Epithelial cell of prostate (primary cell): ENCODE data around the gene TXNDC2.

Experiments used
- DNase-seq: peaks from one replicate; pipeline ENCODE4 v3.0.0-alpha.2; 2011; ENCODE audit warnings: low read depth, low spot score
- H3K27ac ChIP-seq: fragments of 450-650 bp; 2 replicates; pipeline ENCODE4 v1.5.1; 2017; ENCODE audit warnings: mild to moderate bottlenecking

Gene TXNDC2

DNA sequence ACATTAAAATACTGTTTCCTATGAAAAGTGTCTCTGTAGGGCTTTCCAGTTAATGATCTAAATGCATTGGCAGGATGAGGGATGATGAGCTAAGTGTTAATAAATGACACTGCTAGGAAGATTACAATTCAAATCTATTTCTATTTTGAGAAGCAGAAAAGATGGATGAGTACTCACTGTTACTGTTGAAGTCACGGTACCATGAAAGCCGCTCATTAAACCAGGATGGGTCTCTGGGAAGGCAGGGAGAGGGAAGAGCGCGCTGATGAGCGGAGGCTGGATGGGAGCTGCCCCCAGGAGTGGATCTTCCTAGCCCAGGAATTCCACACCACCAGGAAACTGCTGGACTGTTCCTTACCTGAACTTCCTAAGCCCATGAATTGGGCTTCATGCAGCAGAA, 27.1 kb upstream of the TXNDC2 start:
- no peak overlapping the region for H3K27ac ChIP-seq
- DNase-seq: no peak

DNA sequence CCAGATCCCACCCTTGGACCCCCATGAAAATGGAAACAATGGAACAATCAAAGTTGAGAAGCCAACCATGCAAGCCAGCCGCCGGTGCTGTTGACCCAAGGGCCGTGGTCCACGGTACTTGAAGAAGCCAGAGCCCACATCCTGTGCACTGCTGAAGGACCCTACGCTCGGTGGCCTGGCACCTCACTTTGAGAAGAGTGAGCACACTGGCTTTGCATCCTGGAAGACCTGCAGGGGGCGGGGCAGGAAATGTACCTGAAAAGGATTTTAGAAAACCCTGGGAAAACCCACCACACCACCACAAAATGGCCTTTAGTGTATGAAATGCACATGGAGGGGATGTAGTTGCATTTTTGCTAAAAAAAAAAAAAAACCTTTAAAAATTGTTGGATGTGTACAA, 26.5 kb upstream of the TXNDC2 start:
- no peak overlapping the region for H3K27ac ChIP-seq
- no peak for DNase-seq

DNA sequence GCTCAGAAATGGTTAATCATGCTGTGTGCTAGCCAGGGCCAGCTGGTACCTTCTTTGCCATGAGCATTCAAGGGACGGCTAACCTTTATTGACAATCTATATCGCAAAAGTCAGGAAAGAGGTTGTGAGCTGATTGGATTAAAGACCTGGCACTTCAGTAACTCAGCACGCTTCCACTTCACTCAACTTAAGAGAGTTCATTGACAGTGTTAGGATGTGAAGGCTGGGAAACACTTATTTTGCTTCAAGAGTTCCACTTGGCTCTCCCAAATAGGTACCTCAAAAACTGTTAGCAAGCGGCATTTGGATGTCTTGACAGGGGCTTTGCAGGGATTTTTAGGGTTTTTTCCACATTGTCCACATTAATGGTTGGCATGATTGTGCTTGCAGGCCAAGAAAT, 25.1 kb upstream of the TXNDC2 start:
- H3K27ac ChIP-seq: no peak overlapping the region

DNA sequence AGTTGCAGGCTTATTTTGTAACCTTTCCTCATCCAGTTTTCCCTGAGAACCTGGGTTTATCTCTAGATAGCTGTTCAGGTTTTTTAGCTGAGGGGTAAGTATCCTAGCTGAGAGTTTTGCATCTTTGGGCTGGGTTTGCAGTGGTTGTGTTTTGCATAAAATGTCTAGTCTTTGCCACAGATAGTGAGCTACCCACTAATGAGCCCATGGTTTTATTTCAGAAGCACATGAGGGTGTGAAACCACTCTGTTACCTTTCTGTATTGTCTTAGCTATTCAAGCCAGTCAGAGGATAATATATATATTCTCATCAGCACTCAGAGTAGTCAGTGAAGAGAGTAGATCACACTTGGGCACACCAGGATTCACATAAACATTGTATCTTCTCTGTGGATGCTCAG, 24.6 kb upstream of the TXNDC2 start:
- H3K27ac ChIP-seq: no peak overlapping the region
- no peak for DNase-seq

More for the DNA sequence above, 25.1 kb upstream of the TXNDC2 start:
- DNase-seq: no peak

DNA sequence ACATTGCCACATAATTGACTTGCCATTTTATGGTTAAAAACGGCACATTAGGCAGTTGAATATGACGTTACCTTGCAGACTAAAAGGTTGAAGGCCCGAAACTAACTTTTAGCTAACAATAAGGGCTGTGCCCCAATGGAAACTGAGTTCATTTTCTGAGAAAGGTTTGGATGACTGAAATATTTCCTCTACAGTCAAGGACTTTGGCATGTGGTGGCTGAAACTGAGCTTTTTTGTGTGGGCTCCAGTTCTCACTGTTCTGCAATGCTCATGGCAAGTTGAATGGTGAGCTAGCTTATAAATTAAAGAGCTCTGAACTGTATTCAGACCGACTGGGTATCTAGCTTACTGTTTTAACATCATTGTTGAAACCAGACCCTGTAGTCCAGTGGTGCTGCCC, 23.8 kb upstream of the TXNDC2 start:
- H3K27ac ChIP-seq: no peak overlapping the region
- no peak for DNase-seq

DNA sequence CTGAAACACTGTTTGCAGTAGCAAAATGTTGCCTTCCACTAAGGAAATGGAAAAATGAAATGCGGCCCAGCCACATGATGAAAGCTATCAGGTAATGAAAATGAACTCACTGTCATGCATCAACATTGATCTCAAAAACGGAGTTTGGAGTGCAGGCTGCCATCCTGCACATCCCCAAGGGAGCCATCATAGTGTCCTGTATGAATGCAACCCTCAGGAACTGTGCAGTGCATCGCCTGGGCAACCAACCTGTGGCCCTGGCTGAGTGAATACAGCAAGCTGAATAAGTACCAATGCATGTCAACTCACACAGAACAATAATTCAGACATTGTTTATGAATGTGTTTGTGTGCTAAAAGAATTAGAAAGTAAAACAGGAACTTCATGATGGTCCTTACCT, 23.1 kb upstream of the TXNDC2 start:
- no peak for DNase-seq
- H3K27ac ChIP-seq: no peak overlapping the region

DNA sequence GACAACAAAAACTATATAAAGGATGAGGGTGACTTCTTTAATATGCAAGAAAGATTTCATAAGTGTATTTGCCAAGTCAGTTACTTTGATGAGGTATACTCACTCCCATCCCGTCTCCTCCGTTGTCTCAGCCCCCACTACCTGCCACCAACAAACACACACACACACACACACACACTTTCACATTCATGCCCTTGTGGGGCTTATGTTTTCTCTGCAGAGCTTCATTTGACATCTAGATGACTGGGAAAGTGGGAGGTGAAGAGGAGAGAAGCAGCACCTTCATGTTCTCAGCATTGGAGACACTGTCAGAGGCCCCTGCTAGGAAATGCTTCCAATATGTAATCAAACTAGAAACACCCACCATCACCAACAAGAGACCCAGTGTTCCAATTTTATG, 22.5 kb upstream of the TXNDC2 start:
- H3K27ac ChIP-seq: no peak overlapping the region
- no peak for DNase-seq

DNA sequence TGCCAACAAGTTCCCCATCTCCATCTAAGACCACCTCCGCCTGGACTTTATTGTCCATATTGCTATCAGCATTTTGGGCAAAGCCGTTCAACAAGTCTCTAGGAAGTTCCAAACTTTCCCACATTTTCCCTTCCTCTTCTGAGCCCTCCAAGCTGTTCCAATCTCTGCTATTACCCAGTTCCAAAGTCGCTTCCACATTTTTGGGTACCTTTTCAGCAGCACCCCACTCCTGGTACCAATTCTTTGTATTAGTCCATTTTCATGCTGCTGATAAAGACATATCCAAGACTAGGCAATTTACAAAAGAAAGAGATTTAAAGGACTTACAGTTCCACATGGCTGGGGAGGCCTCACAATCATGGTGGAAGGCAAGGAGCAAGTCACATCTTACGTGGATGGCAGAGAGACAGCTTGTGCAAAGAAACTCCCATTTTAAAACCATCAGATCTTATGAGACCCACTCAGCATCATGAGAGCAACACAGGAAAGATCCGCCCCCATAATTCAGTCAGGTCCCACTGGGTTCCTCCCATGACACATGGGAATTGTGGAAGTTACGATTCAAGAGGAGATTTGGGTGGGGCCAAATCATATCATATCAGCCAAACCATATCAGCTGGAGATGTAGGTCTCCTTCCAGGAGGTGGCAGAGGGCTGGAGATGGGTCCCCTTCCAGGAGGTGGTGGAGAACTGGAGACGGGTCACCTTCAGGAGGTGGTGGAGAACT, 19.8 kb upstream of the TXNDC2 start:
- no peak for DNase-seq
- no peak overlapping the region for H3K27ac ChIP-seq

DNA sequence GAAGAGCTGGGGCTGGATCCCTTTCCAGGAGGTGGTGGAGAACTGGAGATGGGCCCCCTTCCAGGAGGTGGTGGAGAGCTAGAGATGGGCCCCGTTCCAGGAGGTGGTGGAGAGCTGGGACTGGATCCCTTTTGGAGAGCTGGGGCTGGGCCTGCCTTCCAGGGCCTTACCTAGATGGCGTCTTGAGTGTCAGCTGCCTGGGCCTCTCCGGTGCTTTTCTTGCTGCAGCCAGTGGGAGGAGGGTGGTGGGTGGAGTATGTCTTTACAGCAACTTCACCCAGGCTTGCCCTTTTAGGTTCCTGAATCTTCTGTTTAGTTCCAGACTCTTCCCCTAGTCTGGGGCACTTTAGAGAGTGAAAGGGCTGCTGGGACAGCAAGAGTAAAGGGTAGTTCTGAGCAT, 19.1 kb upstream of the TXNDC2 start:
- H3K27ac ChIP-seq: peak overlapping the region; percentile 73
- DNase-seq: no peak

DNA sequence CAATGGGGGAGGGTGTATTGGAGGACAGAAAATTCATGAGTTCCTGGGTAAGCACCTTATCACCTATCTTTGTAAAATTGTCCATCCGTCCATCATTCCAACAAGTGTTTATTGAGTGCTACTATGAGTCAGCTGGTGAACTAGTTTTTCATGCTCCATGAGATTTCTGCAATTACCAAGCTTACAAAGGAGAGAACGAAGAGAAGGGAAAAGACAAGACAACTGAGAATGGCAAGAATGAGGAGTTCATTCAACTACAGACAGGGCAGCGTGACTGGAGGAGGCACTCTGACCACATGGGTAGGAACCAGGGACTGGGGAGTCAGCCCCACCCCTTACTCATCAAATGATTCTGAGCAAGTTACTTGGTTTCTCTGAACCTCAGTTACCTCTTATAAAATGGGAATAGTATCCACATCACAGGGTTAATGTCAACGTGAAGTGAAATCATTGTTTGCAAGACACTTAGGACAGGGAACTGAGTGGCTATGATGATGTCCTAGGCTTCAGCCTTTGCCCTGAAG, 18.6 kb upstream of the TXNDC2 start:
- no peak for DNase-seq
- H3K27ac ChIP-seq: peak overlapping the region; percentile 73

DNA sequence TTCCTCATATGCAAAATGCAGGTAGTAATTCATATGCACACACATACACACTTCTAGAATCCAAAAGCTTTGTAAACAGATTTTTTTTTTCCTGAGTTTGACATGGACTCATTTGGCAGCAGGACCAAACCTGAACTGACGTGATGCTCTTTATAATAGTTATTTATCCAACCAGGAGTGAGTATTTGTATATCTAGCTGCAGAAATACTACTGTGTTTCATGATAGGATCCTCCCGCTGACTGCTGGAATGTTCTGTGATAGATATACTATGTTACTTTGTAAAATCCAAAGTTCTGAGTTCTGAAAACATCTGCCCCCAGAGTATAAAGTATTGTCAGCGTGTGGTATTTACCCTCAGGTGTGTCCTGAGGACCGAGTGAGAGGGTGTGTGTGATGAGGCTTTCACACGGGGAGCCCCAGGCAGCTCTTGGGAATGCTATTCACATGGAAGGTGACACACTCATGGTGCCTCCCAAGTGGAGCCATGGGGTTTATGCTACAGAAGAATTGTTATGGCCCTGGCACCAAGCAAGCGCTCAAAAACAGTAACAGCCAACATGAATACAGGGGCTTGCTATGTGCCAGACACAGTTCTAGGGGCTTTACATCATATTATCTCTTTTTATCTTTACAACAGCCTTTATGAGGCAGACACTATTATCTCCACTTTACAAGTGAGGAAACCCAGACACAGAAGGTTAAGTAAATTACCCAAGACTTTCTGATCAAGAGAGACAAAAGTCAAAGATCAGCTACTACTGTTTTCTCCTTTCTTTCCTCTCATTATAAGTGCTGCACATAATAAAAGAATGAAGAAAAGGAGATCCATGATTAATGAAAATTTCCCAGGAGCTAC, 16.7 kb upstream of the TXNDC2 start:
- H3K27ac ChIP-seq: peak overlapping the region; percentile 73
- DNase-seq: no peak

DNA sequence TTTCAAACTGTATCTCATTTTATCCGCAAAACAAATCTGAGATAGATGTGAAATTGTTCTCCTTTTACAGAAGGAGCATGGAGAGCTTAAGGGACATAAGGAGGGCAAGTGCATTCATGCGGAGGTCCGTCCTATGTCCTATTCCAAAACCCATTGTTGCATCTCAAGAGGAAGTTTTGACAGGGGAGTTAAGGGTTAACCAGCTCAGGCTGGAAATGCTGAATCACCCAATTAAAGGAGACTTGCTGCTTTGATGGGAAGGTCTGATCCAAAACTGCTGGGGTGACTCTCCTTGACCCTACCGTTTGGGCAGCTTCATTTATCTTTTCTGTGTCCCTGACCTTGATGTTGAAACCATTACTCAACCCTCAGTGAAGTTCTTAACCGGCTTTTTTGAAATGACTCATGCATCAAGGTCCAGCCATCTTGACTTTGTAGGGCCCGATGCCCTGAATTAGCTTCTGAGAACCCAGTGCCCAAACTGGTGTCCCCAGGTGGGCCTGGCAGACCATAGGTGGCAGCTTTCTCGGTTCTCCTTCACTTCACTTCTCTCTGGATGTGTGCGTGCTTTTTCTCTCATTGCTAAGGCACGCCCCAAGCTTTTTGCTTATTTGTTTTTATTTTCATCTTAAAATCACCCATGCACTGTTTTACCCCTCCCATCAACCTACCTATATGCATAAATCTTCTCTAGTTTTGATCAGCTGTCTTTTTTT, 15.9 kb upstream of the TXNDC2 start:
- H3K27ac ChIP-seq: peak overlapping the region; percentile 73
- no peak for DNase-seq

DNA sequence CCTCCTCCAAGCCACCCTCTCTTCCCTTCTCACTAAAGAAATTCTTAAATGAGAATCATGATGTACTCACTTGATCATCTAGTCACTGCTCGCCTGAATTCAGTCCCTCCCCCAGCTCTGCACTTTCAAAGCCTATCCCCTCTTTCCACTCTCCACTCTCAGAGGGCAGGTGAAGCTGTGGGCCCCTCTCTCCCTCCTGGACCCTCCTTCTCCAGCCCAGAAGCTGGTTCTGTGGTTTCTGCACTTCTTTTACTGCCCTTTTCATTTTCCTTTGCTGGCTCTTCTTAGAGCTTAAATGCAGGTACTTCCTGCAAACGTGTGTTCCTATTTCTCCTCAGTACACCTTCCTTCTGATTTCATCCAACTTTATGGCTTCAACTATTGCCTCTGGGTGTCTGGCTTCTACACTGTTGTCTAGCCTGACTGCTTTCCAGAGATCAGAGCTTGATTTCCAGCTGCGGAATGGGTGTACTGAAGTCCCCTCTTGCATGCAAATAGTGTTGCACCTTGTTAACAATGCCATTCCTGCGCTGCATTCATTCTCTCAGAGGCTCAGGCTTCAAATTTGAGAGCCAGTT, 15.3 kb upstream of the TXNDC2 start:
- DNase-seq: no peak
- peak overlapping the region; percentile 73 for H3K27ac ChIP-seq

DNA sequence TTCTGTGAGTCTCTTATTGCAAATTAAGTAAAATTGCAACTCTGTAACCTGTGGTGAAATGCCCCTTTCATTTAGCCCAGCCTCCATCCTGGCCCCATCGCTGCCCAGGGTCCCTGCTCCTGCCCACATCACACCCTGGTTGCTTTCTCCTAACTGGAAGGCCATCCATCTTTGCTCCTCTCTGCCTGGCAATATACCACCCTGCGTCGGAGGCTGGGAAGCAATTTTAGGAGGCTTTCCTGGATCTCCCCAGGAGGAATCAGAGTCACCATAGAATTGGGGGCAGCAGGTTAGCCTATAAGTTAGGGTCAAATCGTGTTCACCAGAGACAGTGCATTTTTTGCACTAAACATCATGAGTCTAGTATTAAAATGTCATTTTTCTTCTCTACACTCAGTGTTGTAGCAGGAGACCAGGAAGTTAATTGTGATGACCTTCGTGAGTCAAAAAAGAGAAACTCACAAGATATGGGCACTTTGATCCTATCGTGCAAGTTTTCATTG, 14.5 kb upstream of the TXNDC2 start:
- H3K27ac ChIP-seq: no peak overlapping the region
- no peak for DNase-seq

DNA sequence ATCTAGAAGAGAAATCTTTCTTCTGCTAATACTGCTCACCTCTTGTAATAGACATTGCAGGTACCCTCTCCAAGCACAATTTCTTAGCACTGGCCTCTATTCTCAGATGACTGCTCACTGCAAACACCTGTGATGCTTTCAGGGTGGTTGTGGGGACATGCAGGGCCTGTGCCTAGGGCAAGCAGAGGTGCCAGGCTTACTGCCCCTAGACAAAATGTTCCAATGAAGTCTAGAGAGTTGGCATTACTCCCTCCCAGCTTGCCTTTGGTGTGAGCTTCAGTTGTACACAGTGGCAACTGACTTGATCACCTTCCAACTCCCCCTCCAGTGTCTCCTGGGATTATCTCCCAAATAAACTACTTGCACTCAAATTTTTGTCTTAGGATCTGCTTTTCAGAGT, 12.9 kb upstream of the TXNDC2 start:
- no peak overlapping the region for H3K27ac ChIP-seq
- DNase-seq: no peak

DNA sequence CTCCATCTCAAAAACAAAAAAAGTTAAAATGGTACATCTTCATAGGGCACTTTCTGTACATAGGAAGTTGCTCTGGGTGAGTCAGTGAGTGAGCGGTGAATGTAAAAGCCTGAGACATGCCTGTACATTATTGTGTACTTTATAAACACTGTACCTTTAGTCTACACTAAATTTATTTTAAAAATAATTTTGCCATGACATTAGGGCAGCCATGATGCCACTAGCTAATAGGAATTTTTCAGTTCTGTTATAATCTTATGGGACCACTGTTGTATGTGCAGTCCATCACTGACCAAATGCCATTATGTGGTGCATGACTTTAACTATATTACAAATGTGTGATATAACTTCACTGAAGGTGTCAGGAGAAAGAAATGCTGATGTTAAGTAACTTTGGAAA, 11.0 kb upstream of the TXNDC2 start:
- DNase-seq: no peak
- H3K27ac ChIP-seq: peak overlapping the region; percentile 47

DNA sequence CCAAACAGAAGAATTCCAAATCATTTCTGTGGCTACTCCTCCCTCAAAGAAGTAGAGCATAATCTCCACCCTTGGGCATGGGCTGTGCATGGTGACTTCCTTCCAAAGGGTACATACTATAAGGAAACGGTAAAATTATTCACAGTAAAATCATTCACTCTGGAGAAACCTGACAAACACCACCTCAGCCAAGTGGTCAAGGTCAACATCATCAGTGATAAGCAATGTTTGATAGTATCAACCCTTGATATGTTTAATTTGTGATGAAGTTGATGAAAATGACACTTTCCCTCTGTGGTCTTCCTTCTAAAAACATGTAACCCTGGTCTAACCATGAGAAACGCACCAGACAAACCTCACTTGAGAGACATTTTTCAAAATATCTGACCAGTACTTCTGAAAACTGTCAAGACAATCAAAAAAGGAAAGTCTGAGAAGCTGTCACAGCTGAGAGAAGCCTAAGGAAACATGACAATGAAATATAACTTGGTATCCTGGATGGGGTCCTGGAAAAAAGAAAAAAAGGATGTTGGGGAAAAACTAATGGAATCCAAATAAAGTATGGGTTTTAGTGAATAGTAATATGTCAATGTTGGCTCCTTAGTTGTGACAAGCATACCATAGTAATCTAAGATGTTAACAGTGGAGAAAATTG, 9.4 kb upstream of the TXNDC2 start:
- DNase-seq: no peak
- H3K27ac ChIP-seq: peak overlapping the region; percentile 64

DNA sequence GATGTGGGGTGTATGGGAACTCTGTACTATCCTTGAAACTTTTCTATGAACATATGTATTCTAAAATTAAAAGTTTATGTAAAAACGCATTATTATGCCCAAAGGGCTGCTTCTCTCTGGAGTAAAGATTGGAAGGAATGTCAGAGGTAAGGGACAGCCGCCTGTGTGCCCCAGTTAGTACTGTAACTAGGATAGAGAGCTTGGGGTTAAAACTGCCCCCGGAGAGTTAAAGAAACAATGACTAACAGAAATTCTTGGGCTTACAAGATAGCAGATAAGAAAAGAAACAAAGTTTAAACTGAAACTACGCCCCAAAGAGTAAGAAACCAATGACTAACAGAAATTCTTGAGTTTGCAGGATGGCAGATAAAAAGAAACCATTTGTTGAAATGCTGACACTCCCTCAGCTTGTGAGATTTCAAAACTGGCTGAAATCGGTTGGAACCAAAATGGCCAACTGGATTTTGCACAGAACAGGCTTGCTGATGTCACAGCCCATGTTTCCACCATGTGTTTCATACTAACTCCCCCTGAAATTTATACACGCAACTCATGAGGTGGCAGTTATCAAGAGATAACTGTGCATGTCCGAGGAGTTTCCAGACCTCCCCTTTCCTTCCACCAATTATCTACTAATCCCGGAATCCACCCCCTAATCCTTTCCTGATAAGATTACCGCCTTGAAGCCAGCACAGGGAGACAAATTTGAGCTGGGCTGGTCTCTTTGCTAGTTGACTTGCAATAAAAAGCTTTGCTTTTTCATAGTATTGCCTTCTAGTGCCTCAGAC, 8.7 kb upstream of the TXNDC2 start:
- peak overlapping the region; percentile 64 for H3K27ac ChIP-seq

DNA sequence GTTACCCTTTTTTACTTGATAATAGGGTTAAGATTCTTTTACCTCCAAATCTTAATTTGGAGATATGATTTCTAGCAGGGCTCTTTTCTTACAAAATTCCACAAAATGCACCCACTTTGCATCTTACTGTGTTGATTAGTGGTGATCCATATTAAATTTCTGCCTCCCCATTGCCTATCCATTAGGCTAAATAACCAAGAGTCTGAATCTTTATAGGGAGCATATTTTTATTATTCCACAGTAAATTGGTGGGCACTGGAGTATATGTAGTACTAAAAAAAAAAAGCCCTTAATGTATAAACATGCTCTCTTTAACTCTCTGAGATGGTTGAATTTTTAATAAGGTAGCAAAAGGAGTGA, 8.1 kb upstream of the TXNDC2 start:
- H3K27ac ChIP-seq: peak overlapping the region; percentile 64
- no peak for DNase-seq

More for the DNA sequence above, 8.7 kb upstream of the TXNDC2 start:
- DNase-seq: no peak
